ENCODE measurements around the gene BCKDHB. TPM values are rescaled to one million over a fixed set of nuclear protein-coding genes. Genes with fewer than 3 reads are reported as not detected.
"Not testable (repeated sequence)": the region's sequence is repeated elsewhere in the genome, so short reads cannot be mapped to it uniquely, and the experiment has no call there.

BCKDHB gene
- total RNA-seq, 1 experiment from 2014 or later: 29.7 TPM

- TF ChIP-seq CTCF (IDR thresholded peaks at IDR 0.05; ENCODE audit: insufficient read depth in 1 of 2, low read depth in 1 of 2, low read length in 1 of 2, severe bottlenecking in 1 of 2, unreplicated experiment in 1 of 2): no peak
- Mint-ChIP-seq H3K9me3 (ENCODE audit: unreplicated experiment) (peaks cover 9% of the 10 kb centered on the region), H3K36me3 (ENCODE audit: insufficient read depth, unreplicated experiment) (no peaks in the 10 kb centered on the region), H3K27me3 (ENCODE audit: insufficient read depth, unreplicated experiment) (no peaks in the 10 kb centered on the region), H3K4me1 (ENCODE audit: low read depth, unreplicated experiment) (peaks cover 32% of the 10 kb centered on the region), H3K4me3 (ENCODE audit: unreplicated experiment) (no peak overlapping the region), H3K27ac (ENCODE audit: unreplicated experiment) (no peak overlapping the region)
- intact Hi-C loops (cut with micrococcal nuclease; ENCODE audit: unreplicated experiment): no loop called here
- ChIA-PET CTCF (no interaction called here), POLR2A (no interaction called here)
- H3K9me3 ChIP-seq: no peaks in the 10 kb centered on the region
- no peaks in the 10 kb centered on the region for H3K27me3 ChIP-seq (replicated peaks; ENCODE audit: control insufficient read depth, insufficient read depth, low read length)
- BruUV-seq (replicated peaks): no TSS peak
- peaks cover 41% of the 10 kb centered on the region for H3K4me1 ChIP-seq
- H3K4me3 ChIP-seq (ENCODE audit: low read depth, low read length): no peak overlapping the region
- DNase-seq: no peak
- no peaks in the 10 kb centered on the region for H3K36me3 ChIP-seq (ENCODE audit: control insufficient read depth, insufficient read depth, low read length)
Observed at GRCh38 chr6:80209430-80209829, 103.0 kb downstream of the BCKDHB start.

- CTCF ChIA-PET: no interaction called here
- H3K27ac Mint-ChIP-seq (ENCODE audit: unreplicated experiment): no peak overlapping the region
- no TSS peak for BruUV-seq (replicated peaks)
Observed at GRCh38 chr6:80210618-80211017, 104.1 kb downstream of the BCKDHB start.

GRCh38 chr6:80211286-80211685 lies 104.8 kb downstream of the BCKDHB start:
- Mint-ChIP-seq H3K4me1 (ENCODE audit: low read depth, unreplicated experiment) (peaks cover 25% of the 10 kb centered on the region), H3K27ac (ENCODE audit: unreplicated experiment) (peak overlapping the region; percentile 89), H3K36me3 (ENCODE audit: insufficient read depth, unreplicated experiment) (no peaks in the 10 kb centered on the region), H3K27me3 (ENCODE audit: insufficient read depth, unreplicated experiment) (no peaks in the 10 kb centered on the region), H3K9me3 (ENCODE audit: unreplicated experiment) (peaks cover 9% of the 10 kb centered on the region), H3K4me3 (ENCODE audit: unreplicated experiment) (no peak overlapping the region)
- intact Hi-C loops (cut with micrococcal nuclease; ENCODE audit: unreplicated experiment): loop anchor here (5.0 kb wide), 2 partner anchors 79 to 316 kb away; no protein-coding TSS in a partner anchor
- H3K36me3 ChIP-seq (ENCODE audit: control insufficient read depth, insufficient read depth, low read length): no peaks in the 10 kb centered on the region
- DNase-seq: no peak
- ChIA-PET CTCF (no interaction called here), POLR2A (interaction anchor here (0.5 kb wide), 1 partner anchor 12 kb away, joined by 4 read pairs; no protein-coding TSS in a partner anchor)
- H3K4me1 ChIP-seq: peaks cover 36% of the 10 kb centered on the region
- no peak for TF ChIP-seq CTCF (IDR thresholded peaks at IDR 0.05; ENCODE audit: insufficient read depth in 1 of 2, low read depth in 1 of 2, low read length in 1 of 2, severe bottlenecking in 1 of 2, unreplicated experiment in 1 of 2)
- H3K27me3 ChIP-seq (replicated peaks; ENCODE audit: control insufficient read depth, insufficient read depth, low read length): no peaks in the 10 kb centered on the region
- H3K4me3 ChIP-seq (ENCODE audit: low read depth, low read length): no peak overlapping the region
- H3K9me3 ChIP-seq: no peaks in the 10 kb centered on the region
- BruUV-seq (replicated peaks): no TSS peak

More at GRCh38 chr6:80210618-80211017, 104.1 kb downstream of the BCKDHB start:
- Mint-ChIP-seq H3K27me3 (ENCODE audit: insufficient read depth, unreplicated experiment) (no peaks in the 10 kb centered on the region), H3K4me1 (ENCODE audit: low read depth, unreplicated experiment) (peaks cover 27% of the 10 kb centered on the region), H3K9me3 (ENCODE audit: unreplicated experiment) (peaks cover 9% of the 10 kb centered on the region), H3K36me3 (ENCODE audit: insufficient read depth, unreplicated experiment) (no peaks in the 10 kb centered on the region), H3K4me3 (ENCODE audit: unreplicated experiment) (no peak overlapping the region)
- no peaks in the 10 kb centered on the region for H3K27me3 ChIP-seq (replicated peaks; ENCODE audit: control insufficient read depth, insufficient read depth, low read length)
- no peak for TF ChIP-seq CTCF (IDR thresholded peaks at IDR 0.05; ENCODE audit: insufficient read depth in 1 of 2, low read depth in 1 of 2, low read length in 1 of 2, severe bottlenecking in 1 of 2, unreplicated experiment in 1 of 2)
- no peaks in the 10 kb centered on the region for H3K36me3 ChIP-seq (ENCODE audit: control insufficient read depth, insufficient read depth, low read length)
- intact Hi-C loops (cut with micrococcal nuclease; ENCODE audit: unreplicated experiment): loop anchor here (5.0 kb wide), 2 partner anchors 78 to 317 kb away; no protein-coding TSS in a partner anchor
- H3K4me3 ChIP-seq (ENCODE audit: low read depth, low read length): no peak overlapping the region
- POLR2A ChIA-PET: interaction anchor here (0.5 kb wide), 1 partner anchor 11 kb away, joined by 4 read pairs; no protein-coding TSS in a partner anchor
- no peaks in the 10 kb centered on the region for H3K9me3 ChIP-seq
- peaks cover 36% of the 10 kb centered on the region for H3K4me1 ChIP-seq
- no peak for DNase-seq

GRCh38 chr6:80211890-80212289 lies 105.4 kb downstream of the BCKDHB start:
- POLR2A ChIA-PET; H3K4me3 Mint-ChIP-seq (ENCODE audit: unreplicated experiment); H3K9me3 Mint-ChIP-seq (ENCODE audit: unreplicated experiment); H3K36me3 ChIP-seq (ENCODE audit: control insufficient read depth, insufficient read depth, low read length); H3K36me3 Mint-ChIP-seq (ENCODE audit: insufficient read depth, unreplicated experiment); H3K27me3 ChIP-seq (replicated peaks; ENCODE audit: control insufficient read depth, insufficient read depth, low read length); H3K4me3 ChIP-seq (ENCODE audit: low read depth, low read length); CTCF ChIA-PET; H3K27me3 Mint-ChIP-seq (ENCODE audit: insufficient read depth, unreplicated experiment); BruUV-seq (replicated peaks); H3K9me3 ChIP-seq: not testable (repeated sequence)
- peak; percentile 58 to 79 for DNase-seq
- Mint-ChIP-seq H3K27ac (ENCODE audit: unreplicated experiment) (peak overlapping the region; percentile 89), H3K4me1 (ENCODE audit: low read depth, unreplicated experiment) (peaks cover 25% of the 10 kb centered on the region)
- H3K4me1 ChIP-seq: peaks cover 36% of the 10 kb centered on the region
- intact Hi-C loops (cut with micrococcal nuclease; ENCODE audit: unreplicated experiment): loop anchor here (5.0 kb wide), 2 partner anchors 80 to 315 kb away; no protein-coding TSS in a partner anchor

All from Caco-2 (cell line).